Right lobe of liver (tissue), 6 donors: Measurements from ENCODE around the gene INTS3. TPM values are rescaled to one million over a fixed set of nuclear protein-coding genes. Genes with fewer than 3 reads are reported as not detected.
"Not testable (repeated sequence)": the region's sequence is repeated elsewhere in the genome, so short reads cannot be mapped to it uniquely, and the experiment has no call there.

ENCODE experiments used
- ATAC-seq, 4 donors: fragments of 200-7000 bp; cut with Tn5 transposase; one replicate each; pipeline ENCODE4 v1.9.1; 2020; ENCODE audit warnings: mild to moderate bottlenecking in 4 of 4, moderate library complexity in 4 of 4
- DNase-seq, 3 donors: peaks; one replicate each; pipeline ENCODE4 v3.0.0-alpha.2; 2020
- H3K27ac ChIP-seq, 3 donors: fragments of 200-600 bp; one replicate each; pipeline ENCODE4 v1.8.0; 2022
- H3K27me3 ChIP-seq, 2 donors: fragments of 200-600 bp; one replicate each; pipeline ENCODE4 v1.8.0; 2022
- H3K36me3 ChIP-seq, 4 donors: fragments of 200-600 bp; sonication (generic) in 1 of 4; one replicate each; pipeline versions ENCODE4 v1.5.1 to v1.8.0; 2017 to 2022; ENCODE audit warnings: control low read depth in 1 of 4
- H3K4me1 ChIP-seq, 4 donors: fragments of 200-600 bp; sonication (generic) in 1 of 4; one replicate each; pipeline versions ENCODE4 v1.5.1 to v1.8.0; 2017 to 2022; ENCODE audit warnings: control low read depth in 1 of 4
- H3K4me3 ChIP-seq, 3 donors: fragments of 200-600 bp; one replicate each; pipeline ENCODE4 v1.8.0; 2022
- H3K9me3 ChIP-seq, 4 donors: fragments of 200-600 bp; sonication (generic) in 1 of 4; one replicate each; pipeline versions ENCODE4 v1.5.1 to v1.8.0; 2017 to 2022; ENCODE audit warnings: control low read depth in 1 of 4
- CTCF ChIP-seq, 4 donors: fragments of 200-600 bp in 3 of 4; fragments of 450-650 bp in 1 of 4; IDR thresholded peaks; one replicate each; pipeline versions ENCODE4 v1.5.1 to v1.8.0; 2016 to 2022; ENCODE audit warnings: antibody characterized with exemption in 4 of 4, mild to moderate bottlenecking in 2 of 4
- POLR2A ChIP-seq: fragments of 450-650 bp; IDR thresholded peaks from one replicate; pipeline ENCODE4 v1.6.1; 2017; ENCODE audit warnings: antibody characterized with exemption, mild to moderate bottlenecking
- WGBS: methylation state at CpG from one replicate; pipeline ENCODE4 v1.1.6; 2018; ENCODE audit warnings: low coverage, low lambda C conversion rate; ENCODE audit not compliant: insufficient coverage; ENCODE audit errors: missing lambda C conversion rate; 5-methylcytosine and 5-hydroxymethylcytosine counted together
- intact Hi-C, 2 donors: fragments of 100-400 bp; cut with DNase I; formaldehyde crosslinking; loops; one replicate each; pipeline versions ENCODE4 v1.11.2 to v1.14.1; 2022
- total RNA-seq, 6 experiments: library from RNA; depleted of rRNA in 2 of 6; stranded (reverse); fragments of >200 nt in 2 of 6; fragmentation: NEBNext Ultra II Directional in 3 of 6; extraction: Animal tissue kit (Norgen Biotek cat#: 25700) in 3 of 6; gene quantifications; one replicate each; pipeline versions ENCODE4 v1.1.0 to v1.2.4, GENCODE V29; 2016 to 2023
- donor health status: DM: no; HTN: yes; CAD: no.
- donor health status: DM: no; HTN: no; CAD: no.
- donor health status: DM: no; HTN: no; CAD: no.
- donor health status: DM: no; HTN: yes; CAD: no.
- donor health status: DM: no; HTN: yes; CAD: no.

INTS3 gene
- total RNA-seq, 6 experiments from 2014 or later, result 16.5 to 29.1 (median 22.6) TPM

GRCh38 chr1:153780551-153780950 lies 52.7 kb downstream of the INTS3 start:
- Histone ChIP-seq H3K36me3 (no peaks in the 10 kb centered on the region), H3K4me1 (peaks cover 0 to 41% (median 19%) of the 10 kb centered on the region in 4 donors), H3K27ac (peak overlapping the region in 1 of 3 donors; percentile 33), H3K27me3 (no peaks in the 10 kb centered on the region), H3K4me3 (no peak overlapping the region), H3K9me3 (no peaks in the 10 kb centered on the region)
- 54% methylated on average over 2 of the region's 4 CpGs for whole genome bisulfite sequencing
- ATAC-seq (no peak), DNase-seq (no peak)
- TF ChIP-seq POLR2A (no peak), CTCF (IDR thresholded peaks at IDR 0.05) (no peak)
- intact Hi-C loops, result no loop called here

GRCh38 chr1:153782648-153783047 lies 54.8 kb downstream of the INTS3 start:
- WGBS, result 82% methylated on average over 6 of the region's 8 CpGs
- DNase-seq, H3K36me3 ChIP-seq, ATAC-seq, H3K9me3 ChIP-seq, H3K27me3 ChIP-seq, intact Hi-C loops: not testable (repeated sequence)
- peak overlapping the region in 2 of 3 donors; percentile 68 to 70 for H3K4me3 ChIP-seq
- H3K4me1 ChIP-seq, result peaks cover 0 to 27% (median 11%) of the 10 kb centered on the region in 4 donors
- H3K27ac ChIP-seq, result peak overlapping the region; percentile 90 to 99 (median 97)

GRCh38 chr1:153783233-153784190 lies 55.7 kb downstream of the INTS3 start:
- peaks cover 0 to 18% (median 7%) of the 10 kb centered on the region in 4 donors for H3K4me1 ChIP-seq
- H3K27ac ChIP-seq, result peak overlapping the region; percentile 90 to 99 (median 97)
- H3K9me3 ChIP-seq, result no peaks in the 10 kb centered on the region
- intact Hi-C loops, result no loop called here
- ATAC-seq (peak; percentile 95 to 97 (median 96)), DNase-seq (peak; percentile 93 to 94 (median 93))
- WGBS, result under 1% methylated on average over 42 of the region's 61 CpGs
- no peaks in the 10 kb centered on the region for H3K36me3 ChIP-seq
- H3K4me3 ChIP-seq, result peak overlapping the region; percentile 68 to 75 (median 70)
- TF ChIP-seq POLR2A (peak; percentile 94), CTCF (IDR thresholded peaks at IDR 0.05) (peak in 2 of 4 donors; percentile 6 to 20)
- H3K27me3 ChIP-seq, result no peaks in the 10 kb centered on the region

DNA sequence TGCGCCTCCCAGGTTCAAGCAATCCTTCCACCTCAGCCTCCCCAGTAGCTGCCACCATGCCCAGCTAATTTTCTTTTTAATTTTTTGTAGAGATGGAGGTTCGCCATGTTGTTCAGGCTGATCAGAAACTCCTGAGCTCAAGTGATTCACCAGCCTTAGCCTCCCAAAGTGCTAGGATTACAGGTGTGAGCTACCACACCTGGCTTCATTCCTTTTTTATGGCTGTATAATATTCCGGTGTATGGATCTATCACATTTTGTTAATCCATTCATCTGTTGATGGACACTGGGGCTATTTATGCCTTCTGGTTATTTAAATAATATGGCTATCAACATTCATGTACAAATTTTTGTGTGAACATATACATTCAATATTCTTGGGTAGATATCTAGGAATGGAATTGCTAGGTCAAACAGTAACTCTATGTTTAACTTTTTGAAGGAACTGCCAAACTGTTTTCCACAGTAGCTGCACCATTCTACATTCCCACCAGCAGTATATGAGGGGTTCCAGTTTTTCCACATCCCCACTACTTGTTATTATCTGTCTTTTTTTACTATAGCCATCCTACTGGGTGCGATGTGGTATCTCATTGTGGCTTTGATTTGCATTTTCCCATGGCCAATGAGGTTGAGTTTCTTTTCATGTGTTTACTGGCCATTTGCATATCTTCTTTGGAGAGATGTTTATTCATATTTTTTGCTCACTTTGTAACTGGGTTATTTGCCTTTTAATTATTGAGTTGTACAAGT lies 58.4 kb downstream of the INTS3 start:
- H3K9me3 ChIP-seq, result no peaks in the 10 kb centered on the region
- H3K4me1 ChIP-seq, result peaks cover 0 to 23% (median 6%) of the 10 kb centered on the region in 4 donors
- H3K27me3 ChIP-seq, result no peaks in the 10 kb centered on the region
- H3K27ac ChIP-seq, result no peak overlapping the region
- no peak overlapping the region for H3K4me3 ChIP-seq
- TF ChIP-seq POLR2A (no peak), CTCF (IDR thresholded peaks at IDR 0.05) (no peak)
- DNase-seq, result peak in 1 of 3 donors; percentile 1
- 95% methylated on average over 4 of the region's 4 CpGs for WGBS
- ATAC-seq, result no peak
- intact Hi-C loops, result no loop called here
- no peaks in the 10 kb centered on the region for H3K36me3 ChIP-seq
